ENCODE measurements around the gene VPS72. TPM values are rescaled to one million over a fixed set of nuclear protein-coding genes. Genes with fewer than 3 reads are reported as not detected.

VPS72 gene
- total RNA-seq, 1 donor from 2014 or later: 68.6 TPM

- no peak for TF ChIP-seq CTCF (conservative IDR thresholded peaks at IDR 0.05; ENCODE audit: low read depth, low read length)
- peak overlapping the region; percentile 99 for H3K4me3 ChIP-seq (ENCODE audit: low read depth, low read length)
- no peak for DNase-seq (ENCODE audit: low read depth)
These were observed 23.5 kb downstream of the VPS72 start for GRCh38 chr1:151166505-151166956.

GRCh38 chr1:151165738-151166504, 24.1 kb downstream of the VPS72 start, which contains the start of the genes LYSMD1 and SCNM1:
Gene LYSMD1, minus strand, starts transcription at chr1:151165902. Its CDS starts 644 bp downstream, at chr1:151165258.
Gene SCNM1, plus strand, starts transcription at chr1:151166144. Its CDS starts 9 bp downstream, at chr1:151166153.
- DNase-seq (ENCODE audit: low read depth): peak; percentile 93
- TF ChIP-seq CTCF (conservative IDR thresholded peaks at IDR 0.05; ENCODE audit: low read depth, low read length): no peak
- H3K4me3 ChIP-seq (ENCODE audit: low read depth, low read length): peak within 1 kb of the TSS; percentile 99

- no peak for DNase-seq (ENCODE audit: low read depth)
- TF ChIP-seq CTCF (conservative IDR thresholded peaks at IDR 0.05; ENCODE audit: low read depth, low read length): no peak
- peak overlapping the region; percentile 99 for H3K4me3 ChIP-seq (ENCODE audit: low read depth, low read length)
These were observed 24.7 kb downstream of the VPS72 start for GRCh38 chr1:151165281-151165737.

- no peak for TF ChIP-seq CTCF (conservative IDR thresholded peaks at IDR 0.05; ENCODE audit: low read depth, low read length)
- H3K4me3 ChIP-seq (ENCODE audit: low read depth, low read length): peak overlapping the region; percentile 99
- DNase-seq (ENCODE audit: low read depth): no peak
These were observed 25.2 kb downstream of the VPS72 start for GRCh38 chr1:151164732-151165280.

- DNase-seq (ENCODE audit: low read depth): no peak
- no peak for TF ChIP-seq CTCF (conservative IDR thresholded peaks at IDR 0.05; ENCODE audit: low read depth, low read length)
These were observed 30.6 kb downstream of the VPS72 start for GRCh38 chr1:151159373-151159772.

DNA sequence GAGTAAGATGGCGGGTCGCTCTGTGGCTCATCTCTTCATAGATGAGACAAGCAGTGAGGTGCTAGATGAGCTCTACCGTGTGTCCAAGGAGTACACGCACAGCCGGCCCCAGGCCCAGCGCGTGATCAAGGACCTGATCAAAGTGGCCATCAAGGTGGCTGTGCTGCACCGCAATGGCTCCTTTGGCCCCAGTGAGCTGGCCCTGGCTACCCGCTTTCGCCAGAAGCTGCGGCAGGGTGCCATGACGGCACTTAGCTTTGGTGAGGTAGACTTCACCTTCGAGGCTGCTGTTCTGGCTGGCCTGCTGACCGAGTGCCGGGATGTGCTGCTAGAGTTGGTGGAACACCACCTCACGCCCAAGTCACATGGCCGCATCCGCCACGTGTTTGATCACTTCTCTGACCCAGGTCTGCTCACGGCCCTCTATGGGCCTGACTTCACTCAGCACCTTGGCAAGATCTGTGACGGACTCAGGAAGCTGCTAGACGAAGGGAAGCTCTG, 31.2 kb downstream of the VPS72 start:
- no peak overlapping the region for H3K4me3 ChIP-seq (ENCODE audit: low read depth, low read length)
- no peak for DNase-seq (ENCODE audit: low read depth)
- TF ChIP-seq CTCF (conservative IDR thresholded peaks at IDR 0.05; ENCODE audit: low read depth, low read length): no peak

More at GRCh38 chr1:151159373-151159772, 30.6 kb downstream of the VPS72 start:
- H3K4me3 ChIP-seq (ENCODE audit: low read depth, low read length): no peak overlapping the region

Data from epithelial cell of proximal tubule (primary cell).